HCEC 1CT (cell line): ENCODE data around the gene XRCC5.
A peak's percentile ranks its signal among the peaks of the same experiment; 100 is the strongest.
"Not testable (repeated sequence)": the region's sequence is repeated elsewhere in the genome, so short reads cannot be mapped to it uniquely, and the experiment has no call there.

Source experiments
- DNase-seq: peaks from one replicate; pipeline ENCODE4 v3.0.0-alpha.2; 2017

XRCC5 gene

DNA sequence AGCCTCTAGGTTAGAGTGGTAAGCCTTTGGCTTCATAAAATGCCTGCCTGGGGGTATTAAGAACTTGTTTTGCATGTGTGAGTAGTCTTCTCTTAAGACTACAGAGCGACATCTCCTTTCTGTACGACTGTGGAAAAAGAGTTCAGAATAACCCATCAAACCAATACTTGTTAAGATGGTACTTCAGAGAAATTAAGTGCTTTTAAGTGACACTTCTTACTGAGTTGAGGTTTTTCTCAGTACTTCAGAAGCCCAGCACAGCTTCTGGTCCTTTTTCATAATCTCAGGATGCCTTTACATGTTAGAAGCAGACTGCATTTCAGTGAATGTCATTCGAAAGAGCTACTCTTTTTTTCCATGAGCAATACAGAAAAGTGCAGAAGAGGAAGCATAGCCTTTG lies 10.8 kb downstream of the XRCC5 start:
- DNase-seq: no peak

GRCh38 chr2:216121255-216121654 lies 12.1 kb downstream of the XRCC5 start:
- DNase-seq: no peak

GRCh38 chr2:216126943-216127342 lies 17.8 kb downstream of the XRCC5 start:
- DNase-seq: no peak

DNA sequence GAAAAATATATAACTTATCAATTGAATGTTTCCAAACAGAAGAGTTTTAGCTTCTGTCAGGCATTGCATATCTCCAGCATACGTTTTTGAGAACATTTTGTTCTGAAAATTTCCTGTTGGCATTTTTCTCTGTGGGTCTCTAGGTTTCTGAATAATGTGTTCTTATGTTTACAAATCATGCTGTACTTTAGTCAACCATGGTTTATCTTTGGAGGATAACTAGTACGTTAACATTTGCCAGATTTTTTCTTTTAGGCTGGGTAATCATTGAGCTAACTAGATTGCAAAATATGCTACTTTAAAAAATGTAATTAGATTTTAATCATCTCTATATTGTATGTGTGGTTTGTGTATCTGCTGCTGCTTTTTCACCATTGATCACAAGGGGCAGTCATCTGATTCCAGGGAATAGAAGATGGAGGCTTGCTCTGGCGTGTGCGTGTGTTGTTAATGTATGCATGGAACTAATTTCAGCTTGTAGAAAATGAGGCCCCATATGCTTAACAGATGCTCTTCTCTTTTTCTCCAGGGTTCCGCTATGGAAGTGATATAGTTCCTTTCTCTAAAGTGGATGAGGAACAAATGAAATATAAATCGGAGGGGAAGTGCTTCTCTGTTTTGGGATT lies 21.3 kb downstream of the XRCC5 start:
- DNase-seq: no peak

GRCh38 chr2:216131175-216131926 lies 22.2 kb downstream of the XRCC5 start:
- no peak for DNase-seq

- DNase-seq: no peak
These were observed 23.4 kb downstream of the XRCC5 start for GRCh38 chr2:216132585-216132984.

GRCh38 chr2:216133397-216133796 lies 24.2 kb downstream of the XRCC5 start:
- no peak for DNase-seq

DNA sequence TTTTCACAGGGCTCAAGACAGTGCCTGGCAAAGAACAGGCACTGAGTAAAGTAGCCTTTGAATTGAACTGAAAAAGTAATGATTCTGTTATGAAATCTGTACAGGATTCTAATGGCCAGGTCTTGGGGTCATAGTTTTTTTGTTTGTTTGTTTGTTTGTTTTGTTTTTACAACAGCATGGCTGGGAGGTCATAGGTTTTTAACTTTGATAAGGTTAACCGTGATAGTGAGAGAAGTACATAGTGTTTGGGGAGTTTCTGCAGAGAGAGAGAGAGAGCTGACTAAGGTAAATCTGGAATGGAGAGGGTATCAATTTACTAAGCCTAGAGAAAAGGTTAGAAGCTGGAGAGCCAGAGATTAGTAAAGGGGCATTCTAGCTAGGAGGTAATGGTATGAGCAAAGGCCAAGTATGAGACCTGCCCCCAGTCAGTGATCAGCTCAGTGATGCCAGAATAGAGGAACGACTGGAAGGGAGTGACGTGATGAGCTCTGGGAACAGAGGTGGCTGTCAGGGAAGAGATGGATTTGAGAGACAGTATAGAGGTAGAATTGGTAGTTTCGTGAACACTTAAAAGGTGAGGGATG lies 25.9 kb downstream of the XRCC5 start:
- DNase-seq: no peak

GRCh38 chr2:216139884-216140283 lies 30.7 kb downstream of the XRCC5 start:
- DNase-seq: no peak

GRCh38 chr2:216141516-216141915 lies 32.4 kb downstream of the XRCC5 start:
- DNase-seq: not testable (repeated sequence)

- DNase-seq: peak; percentile 84
These were observed 33.4 kb downstream of the XRCC5 start for GRCh38 chr2:216142540-216142939.

- no peak for DNase-seq
These were observed 35.2 kb downstream of the XRCC5 start for GRCh38 chr2:216144372-216144771.

- no peak for DNase-seq
These were observed 35.7 kb downstream of the XRCC5 start for GRCh38 chr2:216144857-216145256.

DNA sequence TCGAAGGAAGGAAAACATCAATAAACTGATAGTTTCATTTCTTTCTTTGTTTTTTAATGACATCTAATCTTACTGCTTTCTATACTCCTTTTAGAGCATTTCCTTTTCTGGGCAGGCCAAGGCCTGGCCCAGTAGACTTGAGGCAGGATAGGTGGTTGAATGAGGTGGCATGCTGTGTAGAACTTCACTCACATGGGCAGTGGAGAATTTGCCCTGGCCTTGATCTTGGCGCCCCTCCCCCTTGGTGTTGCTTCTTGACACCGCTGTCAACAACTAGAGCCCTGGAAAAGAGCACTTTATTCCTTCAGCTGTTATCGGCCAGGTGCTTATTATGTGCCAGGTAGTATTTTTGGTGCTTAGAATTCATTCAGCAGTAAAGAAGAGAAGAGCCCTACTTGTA lies 37.4 kb downstream of the XRCC5 start:
- DNase-seq: no peak

DNA sequence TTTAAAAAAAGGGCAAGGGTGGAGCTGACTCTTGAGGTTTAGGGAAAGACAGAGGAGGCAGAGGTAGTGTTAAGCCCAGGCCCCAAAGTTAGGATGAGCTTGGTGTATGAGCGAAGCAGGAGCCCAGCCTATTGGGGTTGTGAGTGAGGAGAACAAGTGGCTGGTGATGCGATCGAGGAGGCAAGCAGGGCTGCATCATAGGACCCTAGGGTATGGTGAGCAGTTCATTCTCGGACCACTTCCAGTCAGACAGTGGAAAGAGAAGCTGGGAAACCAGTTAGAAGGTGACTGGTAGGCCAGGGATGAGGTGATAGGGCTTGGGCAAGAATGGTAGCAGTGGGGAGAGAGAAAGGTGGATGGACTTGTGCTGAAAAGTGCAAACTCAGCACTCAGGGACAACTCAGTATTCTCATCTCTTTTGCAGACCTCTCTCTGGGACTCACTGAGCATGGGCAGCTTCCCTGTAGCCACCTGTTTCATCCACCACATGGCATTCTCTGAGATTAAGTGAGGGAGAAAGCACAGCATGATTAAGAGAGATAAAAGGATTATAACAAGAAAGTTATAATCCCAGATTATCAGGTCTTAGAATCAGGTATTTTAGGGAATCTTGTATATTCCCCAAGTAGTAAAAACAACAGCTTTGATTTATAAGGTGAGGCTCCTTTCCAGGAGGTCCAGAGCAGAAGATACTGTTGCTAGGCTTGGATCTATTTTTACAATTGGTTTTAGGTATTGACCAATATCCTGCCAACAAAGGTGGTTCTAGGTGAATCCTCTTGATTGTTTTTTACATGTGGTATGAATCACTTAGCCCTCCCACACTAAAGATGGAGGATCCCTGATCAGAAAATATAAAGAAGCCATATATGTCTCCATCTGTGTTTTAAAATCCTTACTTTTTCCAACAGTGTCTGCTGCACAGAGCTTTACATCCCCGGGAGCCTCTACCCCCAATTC lies 38.3 kb downstream of the XRCC5 start:
- no peak for DNase-seq

GRCh38 chr2:216148983-216149382 lies 39.8 kb downstream of the XRCC5 start:
- no peak for DNase-seq

- peak; percentile 70 for DNase-seq
These were observed 40.6 kb downstream of the XRCC5 start for GRCh38 chr2:216149741-216150140.

DNA sequence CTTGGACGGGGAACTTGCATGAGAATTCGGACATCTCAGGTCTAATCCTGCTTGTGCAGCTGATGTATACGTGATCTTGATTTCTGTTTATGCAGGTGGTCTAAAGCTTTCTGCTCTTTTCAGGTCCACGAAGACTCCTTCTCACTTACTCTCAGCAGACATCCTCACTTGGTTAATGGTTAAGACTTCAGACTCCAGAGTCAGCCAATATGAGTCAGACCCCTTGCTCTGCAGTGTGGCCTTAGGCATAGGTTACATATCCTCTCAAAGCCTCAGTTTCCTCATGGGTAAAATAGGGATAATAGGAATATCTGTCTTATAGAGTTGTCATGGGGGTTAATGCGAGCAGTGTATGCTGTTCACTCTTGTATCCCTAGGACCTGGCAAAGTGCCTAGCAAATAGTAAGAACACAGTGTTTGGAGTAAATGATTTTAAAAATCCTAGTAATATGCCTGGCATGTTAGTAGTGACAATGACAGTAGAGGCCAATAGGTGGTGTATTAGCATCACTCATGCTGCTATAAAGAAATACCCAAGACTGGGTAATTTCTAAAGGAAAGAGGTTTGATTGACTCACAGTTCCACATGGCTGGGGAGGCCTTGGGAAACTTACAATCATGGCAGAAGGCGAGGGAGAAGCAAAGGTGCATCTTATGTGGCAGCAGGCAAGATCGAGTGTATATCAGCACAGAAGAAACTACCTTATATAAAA lies 42.3 kb downstream of the XRCC5 start:
- DNase-seq: peak; percentile 15

DNA sequence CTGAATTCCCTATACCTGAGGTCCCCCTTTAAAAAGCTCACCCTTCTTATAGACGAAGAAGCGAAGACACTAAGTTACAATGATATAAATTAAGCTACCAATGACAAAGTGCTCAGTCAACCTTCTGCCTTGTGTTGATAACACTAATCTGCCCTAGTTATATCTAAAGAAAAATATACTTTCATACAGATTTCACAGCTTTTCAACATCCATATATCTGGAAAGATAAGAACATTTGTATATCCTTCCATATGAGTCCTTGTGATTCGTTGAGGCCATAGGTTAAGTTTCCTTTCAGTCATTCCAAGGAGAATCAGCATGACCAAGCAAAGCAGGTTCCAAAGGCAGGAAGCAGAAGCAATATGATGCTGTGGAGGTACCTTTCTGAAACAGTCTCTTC lies 46.8 kb downstream of the XRCC5 start:
- DNase-seq: no peak

- no peak for DNase-seq
These were observed 47.7 kb downstream of the XRCC5 start for GRCh38 chr2:216156822-216157221.

DNA sequence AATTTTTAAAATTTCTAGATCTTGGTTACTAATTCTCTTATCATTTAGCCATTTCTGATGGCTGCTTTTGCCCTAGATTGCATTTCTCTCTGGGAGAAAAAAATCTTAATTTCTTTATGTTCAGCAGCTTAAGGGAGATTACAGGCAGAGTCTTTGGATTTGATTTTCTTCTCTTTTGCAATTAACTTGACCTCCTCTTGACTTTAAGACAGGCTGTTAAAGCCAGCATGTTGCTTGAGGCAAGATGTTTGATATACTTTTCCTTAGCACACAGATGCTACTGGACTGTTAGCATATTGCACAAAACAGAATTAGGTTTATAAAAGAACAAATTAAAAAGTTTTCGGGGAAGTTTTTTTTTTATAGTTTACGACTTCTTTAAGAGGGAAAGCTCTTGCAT lies 50.0 kb downstream of the XRCC5 start:
- DNase-seq: no peak

- no peak for DNase-seq
These were observed 50.5 kb downstream of the XRCC5 start for GRCh38 chr2:216159646-216160045.

DNA sequence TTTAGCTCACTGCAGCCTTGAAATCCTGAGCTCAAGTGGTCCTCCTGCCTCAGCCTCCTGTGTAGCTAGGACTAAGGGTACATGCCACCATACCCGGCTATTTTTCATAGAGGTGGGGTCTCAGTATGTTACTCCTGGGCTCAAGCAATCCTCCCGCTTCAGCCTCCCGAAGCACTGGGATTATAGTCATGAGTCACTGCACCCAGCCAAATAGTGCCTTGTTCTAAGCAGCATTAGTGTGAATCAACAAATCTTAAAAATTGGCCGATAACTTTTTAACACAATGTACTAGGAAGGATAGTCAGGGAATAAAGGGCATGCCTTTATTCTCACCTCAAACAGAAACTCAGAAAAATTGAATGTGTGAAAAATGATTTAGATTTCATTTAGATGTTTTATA lies 51.6 kb downstream of the XRCC5 start:
- DNase-seq: no peak
